SK-N-SH treated with all-trans-retinoic acid at 6 μM for 48 hours (cell line): Measurements from ENCODE around the gene MATK.

ENCODE experiments used
- ATAC-seq: fragments of 200-7000 bp; cut with Tn5 transposase; 3 replicates; pipeline ENCODE4 v1.9.1; 2020; ENCODE audit warnings: mild to moderate bottlenecking, moderate library complexity
- ARNTL ChIP-seq: fragments of 450-650 bp; formaldehyde crosslinking; IDR thresholded peaks from 2 replicates; pipeline ENCODE4 v1.5.0; 2020; ENCODE audit warnings: low read depth, mild to moderate bottlenecking, moderate library complexity, borderline replicate concordance
- BACH2 ChIP-seq: fragments of 250-450 bp; sonication (Bioruptor Pico); IDR thresholded peaks from 2 replicates; pipeline ENCODE4 v1.9.0; 2021; ENCODE audit warnings: mild to moderate bottlenecking, borderline replicate concordance
- CSDC2 ChIP-seq: fragments of 250-450 bp; sonication (Bioruptor Pico); IDR thresholded peaks from 2 replicates; pipeline ENCODE4 v1.5.0; 2020; ENCODE audit warnings: mild to moderate bottlenecking, moderate library complexity
- ESRRG ChIP-seq: fragments of 250-450 bp; sonication (Bioruptor Pico); IDR thresholded peaks from 2 replicates; pipeline ENCODE4 v1.6.1; 2021; ENCODE audit warnings: mild to moderate bottlenecking
- GLIS3 ChIP-seq: fragments of 250-450 bp; sonication (Bioruptor Pico); IDR thresholded peaks from 2 replicates; pipeline ENCODE4 v1.5.0; 2020; ENCODE audit warnings: mild to moderate bottlenecking, moderate library complexity
- ISL1 ChIP-seq: fragments of 250-450 bp; sonication (Bioruptor Pico); IDR thresholded peaks from 2 replicates; pipeline ENCODE4 v2.1.2; 2022; ENCODE audit warnings: mild to moderate bottlenecking, moderate library complexity
- PPARA ChIP-seq: fragments of 250-450 bp; sonication (Bioruptor Pico); IDR thresholded peaks from 2 replicates; pipeline ENCODE4 v1.5.0; 2020; ENCODE audit warnings: mild to moderate bottlenecking, borderline replicate concordance
- SNAI2 ChIP-seq: fragments of 250-450 bp; sonication (Bioruptor Pico); IDR thresholded peaks from 2 replicates; pipeline ENCODE4 v1.5.0; 2020; ENCODE audit warnings: mild to moderate bottlenecking, moderate library complexity
- TOX ChIP-seq: fragments of 250-450 bp; sonication (Bioruptor Pico); IDR thresholded peaks from 2 replicates; pipeline ENCODE4 v1.8.0; 2021; ENCODE audit warnings: mild to moderate bottlenecking, moderate library complexity, borderline replicate concordance
- ZC3H10 ChIP-seq: fragments of 250-450 bp; sonication (Bioruptor Pico); IDR thresholded peaks from 2 replicates; pipeline ENCODE4 v1.5.1; 2021; ENCODE audit warnings: mild to moderate bottlenecking, moderate library complexity
- ZFP3 ChIP-seq: fragments of 250-450 bp; sonication (Bioruptor Pico); IDR thresholded peaks from 2 replicates; pipeline ENCODE4 v1.5.0; 2020; ENCODE audit warnings: mild to moderate bottlenecking, moderate library complexity
- ZFP30 ChIP-seq: fragments of 450-650 bp; formaldehyde crosslinking; IDR thresholded peaks from 2 replicates; pipeline ENCODE4 v1.5.0; 2022; ENCODE audit warnings: mild to moderate bottlenecking, moderate library complexity
- ZNF565 ChIP-seq: fragments of 450-650 bp; formaldehyde crosslinking; conservative IDR thresholded peaks from 2 replicates; pipeline ENCODE4 v1.5.0; 2020; ENCODE audit warnings: low read depth, mild to moderate bottlenecking, moderate library complexity
- ZNF70 ChIP-seq: fragments of 450-650 bp; formaldehyde crosslinking; IDR thresholded peaks from 2 replicates; pipeline ENCODE4 v1.5.0; 2020; ENCODE audit warnings: mild to moderate bottlenecking, moderate library complexity
- ZNF8 ChIP-seq: fragments of 450-650 bp; formaldehyde crosslinking; IDR thresholded peaks from 2 replicates; pipeline ENCODE4 v1.5.0; 2020; ENCODE audit warnings: mild to moderate bottlenecking, moderate library complexity
- TF ChIP-seq, protein P1 (sequence below): fragments of 250-450 bp; sonication (Bioruptor Pico); IDR thresholded peaks from 2 replicates; pipeline ENCODE4 v1.5.0; 2020; ENCODE audit warnings: mild to moderate bottlenecking, moderate library complexity
- TF ChIP-seq, protein P2 (sequence below): fragments of 250-450 bp; sonication (Bioruptor Pico); IDR thresholded peaks from 2 replicates; pipeline ENCODE4 v1.5.1; 2020; ENCODE audit warnings: low read depth, mild to moderate bottlenecking, moderate library complexity
- TF ChIP-seq, protein P3 (sequence below): fragments of 250-450 bp; sonication (Bioruptor Pico); IDR thresholded peaks from 2 replicates; pipeline ENCODE4 v1.5.1; 2021; ENCODE audit warnings: mild to moderate bottlenecking, moderate library complexity
- TF ChIP-seq, protein P4 (sequence below): fragments of 250-450 bp; sonication (Bioruptor Pico); IDR thresholded peaks from 2 replicates; pipeline ENCODE4 v1.8.0; 2021; ENCODE audit warnings: low read depth, mild to moderate bottlenecking, moderate library complexity, borderline replicate concordance
- TF ChIP-seq, protein P5 (sequence below): fragments of 250-450 bp; sonication (Bioruptor Pico); IDR thresholded peaks from 2 replicates; pipeline ENCODE4 v1.8.0; 2020; ENCODE audit warnings: mild to moderate bottlenecking, moderate library complexity, borderline replicate concordance

MATK gene

DNA sequence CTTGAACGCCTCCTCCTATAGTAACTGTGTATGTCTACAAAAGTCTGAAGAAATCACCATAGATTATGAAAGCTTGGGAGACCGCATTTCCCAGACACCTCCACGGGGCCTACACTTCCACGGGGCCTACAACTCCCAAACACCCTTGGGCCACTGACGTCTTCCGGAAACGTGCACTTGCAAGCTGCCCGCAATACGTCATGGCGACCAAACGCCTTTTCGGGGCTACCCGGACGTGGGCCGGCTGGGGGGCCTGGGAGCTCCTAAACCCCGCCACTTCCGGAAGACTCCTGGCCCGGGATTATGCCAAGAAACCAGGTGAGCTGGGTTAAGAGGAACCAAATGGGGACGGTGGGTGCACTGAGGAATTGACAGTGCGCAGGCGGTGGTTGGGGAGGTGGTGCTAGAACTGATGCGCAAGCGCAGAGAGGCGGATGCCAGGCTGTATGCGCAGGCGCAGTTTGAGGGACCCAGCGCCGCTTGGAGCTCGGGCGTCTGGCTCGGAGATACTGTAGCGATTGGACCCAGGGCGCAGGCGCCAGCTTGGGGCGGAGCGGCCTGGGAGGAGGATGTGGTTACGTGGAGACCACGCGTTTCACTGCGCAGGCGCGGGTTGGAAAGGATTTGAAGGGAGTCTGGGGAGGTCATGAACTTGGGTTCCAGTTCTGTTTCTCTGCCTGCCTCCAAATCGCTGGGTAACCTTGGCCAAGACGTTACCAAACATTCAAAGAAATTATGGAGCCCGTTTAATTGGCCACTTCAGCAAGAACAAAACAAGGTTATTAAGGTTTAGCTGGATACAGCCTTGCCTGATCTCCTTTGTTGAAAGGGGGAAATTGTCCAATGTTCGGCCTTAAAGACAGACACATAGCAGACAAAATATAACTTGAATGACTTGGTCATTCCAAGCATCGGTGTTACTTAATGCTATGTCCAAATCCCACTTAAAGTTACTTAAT, 23.4 kb downstream of the MATK start, which contains the start of gene MRPL54:
Gene MRPL54 (plus strand): TSS at position 182 of the 959 bp plus-strand sequence. CDS start 19 bp downstream, at position 201.
- TF ChIP-seq TOX (CRISPR knock-in tag) = no peak
- no peak for TF ChIP-seq ZFP3 (CRISPR knock-in tag)
- no peak for TF ChIP-seq SNAI2 (CRISPR knock-in tag)
- TF ChIP-seq GLIS3 (CRISPR knock-in tag) = no peak
- TF ChIP-seq, protein P1, sequence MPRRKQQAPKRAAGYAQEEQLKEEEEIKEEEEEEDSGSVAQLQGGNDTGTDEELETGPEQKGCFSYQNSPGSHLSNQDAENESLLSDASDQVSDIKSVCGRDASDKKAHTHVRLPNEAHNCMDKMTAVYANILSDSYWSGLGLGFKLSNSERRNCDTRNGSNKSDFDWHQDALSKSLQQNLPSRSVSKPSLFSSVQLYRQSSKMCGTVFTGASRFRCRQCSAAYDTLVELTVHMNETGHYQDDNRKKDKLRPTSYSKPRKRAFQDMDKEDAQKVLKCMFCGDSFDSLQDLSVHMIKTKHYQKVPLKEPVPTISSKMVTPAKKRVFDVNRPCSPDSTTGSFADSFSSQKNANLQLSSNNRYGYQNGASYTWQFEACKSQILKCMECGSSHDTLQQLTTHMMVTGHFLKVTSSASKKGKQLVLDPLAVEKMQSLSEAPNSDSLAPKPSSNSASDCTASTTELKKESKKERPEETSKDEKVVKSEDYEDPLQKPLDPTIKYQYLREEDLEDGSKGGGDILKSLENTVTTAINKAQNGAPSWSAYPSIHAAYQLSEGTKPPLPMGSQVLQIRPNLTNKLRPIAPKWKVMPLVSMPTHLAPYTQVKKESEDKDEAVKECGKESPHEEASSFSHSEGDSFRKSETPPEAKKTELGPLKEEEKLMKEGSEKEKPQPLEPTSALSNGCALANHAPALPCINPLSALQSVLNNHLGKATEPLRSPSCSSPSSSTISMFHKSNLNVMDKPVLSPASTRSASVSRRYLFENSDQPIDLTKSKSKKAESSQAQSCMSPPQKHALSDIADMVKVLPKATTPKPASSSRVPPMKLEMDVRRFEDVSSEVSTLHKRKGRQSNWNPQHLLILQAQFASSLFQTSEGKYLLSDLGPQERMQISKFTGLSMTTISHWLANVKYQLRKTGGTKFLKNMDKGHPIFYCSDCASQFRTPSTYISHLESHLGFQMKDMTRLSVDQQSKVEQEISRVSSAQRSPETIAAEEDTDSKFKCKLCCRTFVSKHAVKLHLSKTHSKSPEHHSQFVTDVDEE = no peak
- no peak for TF ChIP-seq ZNF8 (CRISPR knock-in tag)
- TF ChIP-seq ZFP30 (CRISPR knock-in tag) = no peak
- TF ChIP-seq ZNF70 = no peak
- TF ChIP-seq, protein P2, sequence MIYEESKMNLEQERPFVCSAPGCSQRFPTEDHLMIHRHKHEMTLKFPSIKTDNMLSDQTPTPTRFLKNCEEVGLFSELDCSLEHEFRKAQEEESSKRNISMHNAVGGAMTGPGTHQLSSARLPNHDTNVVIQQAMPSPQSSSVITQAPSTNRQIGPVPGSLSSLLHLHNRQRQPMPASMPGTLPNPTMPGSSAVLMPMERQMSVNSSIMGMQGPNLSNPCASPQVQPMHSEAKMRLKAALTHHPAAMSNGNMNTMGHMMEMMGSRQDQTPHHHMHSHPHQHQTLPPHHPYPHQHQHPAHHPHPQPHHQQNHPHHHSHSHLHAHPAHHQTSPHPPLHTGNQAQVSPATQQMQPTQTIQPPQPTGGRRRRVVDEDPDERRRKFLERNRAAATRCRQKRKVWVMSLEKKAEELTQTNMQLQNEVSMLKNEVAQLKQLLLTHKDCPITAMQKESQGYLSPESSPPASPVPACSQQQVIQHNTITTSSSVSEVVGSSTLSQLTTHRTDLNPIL (CRISPR knock-in tag) = no peak
- TF ChIP-seq ESRRG (CRISPR knock-in tag) = no peak
- no peak for TF ChIP-seq ISL1 (CRISPR knock-in tag)
- TF ChIP-seq BACH2 = no peak
- TF ChIP-seq ZNF565 = no peak
- no peak for TF ChIP-seq ZC3H10
- ATAC-seq = peak; percentile 95

DNA sequence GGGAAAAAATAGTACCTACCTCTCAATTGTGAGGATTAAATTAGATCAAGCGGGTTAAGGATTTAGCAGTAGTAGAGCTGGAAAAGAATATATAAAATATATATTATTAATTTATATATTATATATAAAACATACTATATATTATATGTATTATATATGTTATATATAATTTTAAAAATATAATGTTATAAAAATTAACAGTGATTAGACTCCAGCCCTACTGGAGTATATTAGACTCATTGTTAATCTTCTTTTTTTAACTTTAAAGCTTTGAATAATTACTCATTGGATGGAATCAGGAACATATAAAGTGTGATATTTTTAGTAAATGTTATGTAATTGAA, 24.1 kb downstream of the MATK start:
- ATAC-seq = no peak
- TF ChIP-seq CSDC2 (CRISPR knock-in tag) (no peak), ARNTL (CRISPR knock-in tag) (no peak), PPARA (no peak)
- TF ChIP-seq, protein P3, sequence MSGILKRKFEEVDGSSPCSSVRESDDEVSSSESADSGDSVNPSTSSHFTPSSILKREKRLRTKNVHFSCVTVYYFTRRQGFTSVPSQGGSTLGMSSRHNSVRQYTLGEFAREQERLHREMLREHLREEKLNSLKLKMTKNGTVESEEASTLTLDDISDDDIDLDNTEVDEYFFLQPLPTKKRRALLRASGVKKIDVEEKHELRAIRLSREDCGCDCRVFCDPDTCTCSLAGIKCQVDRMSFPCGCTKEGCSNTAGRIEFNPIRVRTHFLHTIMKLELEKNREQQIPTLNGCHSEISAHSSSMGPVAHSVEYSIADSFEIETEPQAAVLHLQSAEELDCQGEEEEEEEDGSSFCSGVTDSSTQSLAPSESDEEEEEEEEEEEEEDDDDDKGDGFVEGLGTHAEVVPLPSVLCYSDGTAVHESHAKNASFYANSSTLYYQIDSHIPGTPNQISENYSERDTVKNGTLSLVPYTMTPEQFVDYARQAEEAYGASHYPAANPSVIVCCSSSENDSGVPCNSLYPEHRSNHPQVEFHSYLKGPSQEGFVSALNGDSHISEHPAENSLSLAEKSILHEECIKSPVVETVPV = no peak
- TF ChIP-seq, protein P4, sequence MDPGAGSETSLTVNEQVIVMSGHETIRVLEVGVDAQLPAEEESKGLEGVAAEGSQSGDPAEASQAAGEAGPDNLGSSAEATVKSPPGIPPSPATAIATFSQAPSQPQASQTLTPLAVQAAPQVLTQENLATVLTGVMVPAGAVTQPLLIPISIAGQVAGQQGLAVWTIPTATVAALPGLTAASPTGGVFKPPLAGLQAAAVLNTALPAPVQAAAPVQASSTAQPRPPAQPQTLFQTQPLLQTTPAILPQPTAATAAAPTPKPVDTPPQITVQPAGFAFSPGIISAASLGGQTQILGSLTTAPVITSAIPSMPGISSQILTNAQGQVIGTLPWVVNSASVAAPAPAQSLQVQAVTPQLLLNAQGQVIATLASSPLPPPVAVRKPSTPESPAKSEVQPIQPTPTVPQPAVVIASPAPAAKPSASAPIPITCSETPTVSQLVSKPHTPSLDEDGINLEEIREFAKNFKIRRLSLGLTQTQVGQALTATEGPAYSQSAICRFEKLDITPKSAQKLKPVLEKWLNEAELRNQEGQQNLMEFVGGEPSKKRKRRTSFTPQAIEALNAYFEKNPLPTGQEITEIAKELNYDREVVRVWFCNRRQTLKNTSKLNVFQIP (CRISPR knock-in tag) = no peak
- TF ChIP-seq, protein P5, sequence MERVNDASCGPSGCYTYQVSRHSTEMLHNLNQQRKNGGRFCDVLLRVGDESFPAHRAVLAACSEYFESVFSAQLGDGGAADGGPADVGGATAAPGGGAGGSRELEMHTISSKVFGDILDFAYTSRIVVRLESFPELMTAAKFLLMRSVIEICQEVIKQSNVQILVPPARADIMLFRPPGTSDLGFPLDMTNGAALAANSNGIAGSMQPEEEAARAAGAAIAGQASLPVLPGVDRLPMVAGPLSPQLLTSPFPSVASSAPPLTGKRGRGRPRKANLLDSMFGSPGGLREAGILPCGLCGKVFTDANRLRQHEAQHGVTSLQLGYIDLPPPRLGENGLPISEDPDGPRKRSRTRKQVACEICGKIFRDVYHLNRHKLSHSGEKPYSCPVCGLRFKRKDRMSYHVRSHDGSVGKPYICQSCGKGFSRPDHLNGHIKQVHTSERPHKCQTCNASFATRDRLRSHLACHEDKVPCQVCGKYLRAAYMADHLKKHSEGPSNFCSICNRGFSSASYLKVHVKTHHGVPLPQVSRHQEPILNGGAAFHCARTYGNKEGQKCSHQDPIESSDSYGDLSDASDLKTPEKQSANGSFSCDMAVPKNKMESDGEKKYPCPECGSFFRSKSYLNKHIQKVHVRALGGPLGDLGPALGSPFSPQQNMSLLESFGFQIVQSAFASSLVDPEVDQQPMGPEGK (CRISPR knock-in tag) = no peak

DNA sequence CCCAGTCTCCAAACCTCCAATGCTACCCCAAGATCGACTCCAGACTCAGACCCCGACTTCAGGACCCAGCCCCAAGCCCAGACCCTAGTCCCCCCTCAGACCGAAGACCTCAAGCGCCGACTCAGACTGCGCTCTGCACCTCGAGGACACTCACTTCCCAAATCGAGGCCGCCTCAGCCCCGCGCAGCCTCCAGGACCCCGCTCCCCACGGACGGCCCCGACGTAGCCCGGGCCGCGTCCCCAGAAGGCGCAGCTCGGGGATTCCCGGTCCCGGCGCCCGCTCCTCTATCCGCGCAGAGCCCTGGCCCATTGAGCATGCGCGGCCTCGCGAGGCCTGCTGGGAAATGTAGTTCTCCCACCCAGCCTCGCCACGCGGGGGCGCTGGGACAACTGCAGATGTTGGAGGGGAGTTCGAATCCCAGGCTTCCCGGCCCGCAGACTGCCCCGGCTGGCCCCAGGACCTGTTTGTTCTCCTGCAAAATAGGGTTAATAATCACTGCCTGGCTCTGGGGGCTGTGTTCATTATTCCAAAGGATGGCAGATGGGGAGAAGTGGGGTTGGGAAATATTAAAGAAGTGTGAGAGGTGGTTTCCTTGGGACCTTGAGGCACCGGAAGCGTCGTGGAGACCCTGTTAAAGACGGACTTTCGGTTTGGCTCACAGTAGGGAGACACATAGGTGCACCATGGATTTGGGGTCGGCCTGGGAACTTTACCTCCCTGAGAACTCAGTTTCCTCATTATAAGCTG, 24.6 kb downstream of the MATK start, which contains the start of gene APBA3:
Gene APBA3 (minus strand): TSS at position 311 of the 748 bp plus-strand sequence. CDS start 1,428 bp downstream, outside the sequence.
- TF ChIP-seq ZC3H10 = no peak
- no peak for TF ChIP-seq TOX (CRISPR knock-in tag)
- no peak for TF ChIP-seq PPARA
- peak; percentile 12; the same call in 1 of the 2 replicates for TF ChIP-seq SNAI2 (CRISPR knock-in tag)
- TF ChIP-seq, all 23 proteins: peak for 1
- peak; percentile 67 for ATAC-seq
